IPS DF 6.9 (cell line): ENCODE results near the gene OR1M1.

ENCODE experiments used
- DNase-seq: peaks from one replicate; pipeline ENCODE4 v3.0.0-alpha.2; 2013; ENCODE audit warnings: low read depth, low spot score
- H3K27ac ChIP-seq: one replicate; pipeline ENCODE4 v1.5.1; 2013; ENCODE audit warnings: low read length, control low read depth
- H3K27me3 ChIP-seq: 2 replicates; pipeline ENCODE4 v1.6.1; 2013; ENCODE audit warnings: mild to moderate bottlenecking, low read length; ENCODE audit not compliant: control insufficient read depth, insufficient read depth
- H3K36me3 ChIP-seq: 2 replicates; pipeline ENCODE4 v1.6.1; 2013; ENCODE audit warnings: low read length; ENCODE audit not compliant: control insufficient read depth, insufficient read depth
- H3K4me1 ChIP-seq: 2 replicates; pipeline ENCODE4 v1.6.1; 2013; ENCODE audit warnings: low read length; ENCODE audit not compliant: control insufficient read depth, insufficient read depth
- H3K4me3 ChIP-seq: 2 replicates; pipeline ENCODE4 v1.5.1; 2013; ENCODE audit warnings: mild to moderate bottlenecking, low read length
- H3K9me3 ChIP-seq: 2 replicates; pipeline ENCODE4 v1.6.1; 2013; ENCODE audit warnings: low read length, inconsistent platforms; ENCODE audit not compliant: control insufficient read depth, insufficient read depth
- WGBS: extraction: QIAGEN DNeasy Blood & Tissue Kit; methylation state at CpG from one replicate; pipeline ENCODE4 v1.1.7; 2013; ENCODE audit warnings: mixed read lengths, missing lambda C conversion rate; ENCODE audit not compliant: insufficient read length, insufficient coverage; 5-methylcytosine and 5-hydroxymethylcytosine counted together

Gene OR1M1

GRCh38 chr19:9075064-9075949, 11.6 kb upstream of the OR1M1 start:
- Histone ChIP-seq H3K27ac (no peak overlapping the region), H3K4me1 (no peaks in the 10 kb centered on the region), H3K4me3 (no peak overlapping the region), H3K27me3 (no peaks in the 10 kb centered on the region), H3K36me3 (no peaks in the 10 kb centered on the region), H3K9me3 (no peaks in the 10 kb centered on the region)
- no peak for DNase-seq
- no CpG with 5 or more reads among the region's 16 CpGs for WGBS

- Histone ChIP-seq H3K4me1 (no peaks in the 10 kb centered on the region), H3K36me3 (no peaks in the 10 kb centered on the region), H3K4me3 (no peak overlapping the region), H3K27ac (no peak overlapping the region), H3K9me3 (no peaks in the 10 kb centered on the region), H3K27me3 (no peaks in the 10 kb centered on the region; the same call in 1 of the 2 replicates)
- no CpG with 5 or more reads among the region's 10 CpGs for WGBS
- DNase-seq: no peak
Measured at GRCh38 chr19:9076901-9077300, 10.0 kb upstream of the OR1M1 start.

GRCh38 chr19:9078651-9079050, 8.2 kb upstream of the OR1M1 start:
- no peak for DNase-seq
- H3K27me3 ChIP-seq: no peaks in the 10 kb centered on the region; the same call in 1 of the 2 replicates
- no peaks in the 10 kb centered on the region for H3K36me3 ChIP-seq
- no peak overlapping the region for H3K27ac ChIP-seq
- H3K9me3 ChIP-seq: no peaks in the 10 kb centered on the region
- no CpG with 5 or more reads among the region's 4 CpGs for WGBS
- H3K4me1 ChIP-seq: no peaks in the 10 kb centered on the region
- no peak overlapping the region for H3K4me3 ChIP-seq

- H3K36me3 ChIP-seq: no peaks in the 10 kb centered on the region
- H3K4me3 ChIP-seq: no peak within 1 kb of the TSS
- no peak within 1 kb of the TSS for H3K27ac ChIP-seq
- no peaks in the 10 kb centered on the region for H3K4me1 ChIP-seq
- WGBS: no CpG with 5 or more reads among the region's 8 CpGs
- no peaks in the 10 kb centered on the region for H3K27me3 ChIP-seq
- no peak for DNase-seq
- H3K9me3 ChIP-seq: no peaks in the 10 kb centered on the region
Measured at GRCh38 chr19:9107375-9107774, 20.5 kb downstream of the OR1M1 start, which contains the start of gene OR7G2. OR7G2 (minus strand) TSS chr19:9107475; CDS start chr19:9103243, 4,232 bp downstream.

- WGBS: no CpG with 5 or more reads among the region's 2 CpGs
- Histone ChIP-seq H3K36me3 (no peaks in the 10 kb centered on the region), H3K4me1 (no peaks in the 10 kb centered on the region), H3K27me3 (no peaks in the 10 kb centered on the region), H3K27ac (no peak overlapping the region), H3K4me3 (no peak overlapping the region), H3K9me3 (no peaks in the 10 kb centered on the region)
- DNase-seq: no peak
Measured at GRCh38 chr19:9109959-9110358, 23.1 kb downstream of the OR1M1 start.

GRCh38 chr19:9115307-9115813, 28.5 kb downstream of the OR1M1 start, which contains the start of gene OR7G1:
OR7G1 (minus strand) TSS chr19:9115763; CDS start chr19:9115763, 0 bp downstream.
- no peaks in the 10 kb centered on the region for H3K4me1 ChIP-seq
- no peak for DNase-seq
- no CpG with 5 or more reads among the region's 2 CpGs for WGBS
- H3K4me3 ChIP-seq: no peak within 1 kb of the TSS
- no peak within 1 kb of the TSS for H3K27ac ChIP-seq
- H3K36me3 ChIP-seq: no peaks in the 10 kb centered on the region
- H3K27me3 ChIP-seq: no peaks in the 10 kb centered on the region
- no peaks in the 10 kb centered on the region for H3K9me3 ChIP-seq

GRCh38 chr19:9116547-9116946, 29.7 kb downstream of the OR1M1 start:
- H3K27ac ChIP-seq: no peak overlapping the region
- no CpG with 5 or more reads among the region's 5 CpGs for WGBS
- no peaks in the 10 kb centered on the region for H3K4me1 ChIP-seq
- H3K36me3 ChIP-seq: no peaks in the 10 kb centered on the region
- no peaks in the 10 kb centered on the region for H3K9me3 ChIP-seq
- no peaks in the 10 kb centered on the region for H3K27me3 ChIP-seq
- no peak overlapping the region for H3K4me3 ChIP-seq
- DNase-seq: no peak

- Histone ChIP-seq H3K4me3 (no peak within 1 kb of the TSS), H3K9me3 (no peaks in the 10 kb centered on the region), H3K27ac (no peak within 1 kb of the TSS), H3K36me3 (no peaks in the 10 kb centered on the region), H3K27me3 (no peaks in the 10 kb centered on the region), H3K4me1 (no peaks in the 10 kb centered on the region)
- DNase-seq: no peak
- no CpG with 5 or more reads among the region's 1 CpG for WGBS
Measured at GRCh38 chr19:9126900-9127405, 40.1 kb downstream of the OR1M1 start, which contains the start of gene OR7G3. OR7G3 (minus strand) TSS chr19:9126950; CDS start chr19:9126950, 0 bp downstream.

- WGBS: no CpG with 5 or more reads among the region's 3 CpGs
- H3K27ac ChIP-seq: no peak overlapping the region
- no peaks in the 10 kb centered on the region for H3K36me3 ChIP-seq
- no peaks in the 10 kb centered on the region for H3K27me3 ChIP-seq
- H3K4me1 ChIP-seq: no peaks in the 10 kb centered on the region
- no peaks in the 10 kb centered on the region for H3K9me3 ChIP-seq
- no peak overlapping the region for H3K4me3 ChIP-seq
- DNase-seq: no peak
Measured at GRCh38 chr19:9128171-9128570, 41.3 kb downstream of the OR1M1 start.

- H3K4me1 ChIP-seq: no peaks in the 10 kb centered on the region
- no peaks in the 10 kb centered on the region for H3K36me3 ChIP-seq
- no peaks in the 10 kb centered on the region for H3K27me3 ChIP-seq
- no peak overlapping the region for H3K27ac ChIP-seq
- H3K4me3 ChIP-seq: no peak overlapping the region
- DNase-seq: no peak
- WGBS: no CpG with 5 or more reads among the region's 1 CpG
- H3K9me3 ChIP-seq: no peaks in the 10 kb centered on the region
Measured at GRCh38 chr19:9130965-9131364, 44.1 kb downstream of the OR1M1 start.
